ENCODE data around the gene CDCA4.

Gene CDCA4

DNA sequence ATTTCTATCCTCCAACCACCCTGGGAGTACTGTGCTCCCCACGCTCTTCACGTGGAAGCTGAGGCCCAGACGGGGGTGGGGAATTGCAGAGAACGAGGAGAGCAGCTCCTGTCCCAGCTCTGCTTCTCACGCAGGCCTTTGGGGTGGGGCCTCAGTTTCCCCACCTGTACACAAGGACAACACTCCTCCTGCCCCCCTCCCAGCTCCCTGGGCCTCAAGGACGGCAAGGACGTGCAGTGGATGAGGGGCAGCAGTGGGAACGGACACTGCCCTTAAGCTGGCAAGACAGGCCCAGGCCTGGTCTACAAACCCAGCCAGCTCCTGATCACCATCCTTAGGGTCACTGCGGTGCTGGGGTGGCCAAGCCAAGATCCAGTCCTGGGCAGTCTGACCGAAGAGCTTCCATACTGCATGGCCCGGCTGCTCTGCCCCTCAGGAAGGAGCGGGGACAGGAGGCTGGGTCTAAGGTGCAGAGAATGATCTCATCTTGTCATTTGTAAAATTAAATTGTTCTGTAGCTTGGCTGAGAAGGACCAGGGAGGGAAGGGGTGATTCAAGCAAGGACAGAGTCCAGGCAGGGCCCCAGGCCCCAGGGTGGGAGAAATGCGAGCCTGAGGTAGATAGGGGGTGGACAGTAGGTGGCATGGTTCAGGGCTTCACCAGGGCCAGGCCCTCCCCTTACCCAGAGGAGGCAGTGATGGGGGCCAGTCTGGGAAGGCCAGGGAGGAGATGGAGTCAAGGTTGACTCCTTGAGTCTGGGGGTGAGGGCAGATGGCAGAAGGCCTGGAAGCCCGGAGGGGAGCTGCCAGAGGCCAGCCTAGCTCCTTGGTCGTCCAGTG lies 36.6 kb downstream of the CDCA4 start:
- no peak for DNase-seq

DNA sequence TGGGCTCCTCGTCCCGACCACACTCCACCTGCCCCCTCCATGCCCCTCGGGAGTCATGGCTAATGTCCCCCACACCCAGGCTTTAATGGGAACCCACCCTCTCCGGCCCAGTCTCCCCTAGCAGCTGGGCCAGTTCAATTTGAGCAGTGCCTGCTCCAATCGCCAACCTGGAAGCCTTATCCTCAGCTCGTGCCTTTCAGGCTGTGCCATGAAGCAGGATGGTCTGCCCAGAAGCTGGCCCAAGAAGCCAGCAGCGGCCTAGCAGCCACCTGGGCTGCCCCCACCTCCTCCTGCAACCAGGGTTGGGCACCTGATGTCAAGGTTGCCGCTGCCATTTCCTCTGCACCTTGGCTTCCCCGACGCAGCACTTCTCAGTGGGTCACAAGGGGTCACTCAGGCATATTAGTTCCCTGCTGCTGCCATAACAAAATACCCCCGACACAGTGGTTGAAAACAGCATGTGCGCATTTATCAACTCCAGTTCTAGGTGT lies 37.6 kb downstream of the CDCA4 start:
- DNase-seq: no peak

DNA sequence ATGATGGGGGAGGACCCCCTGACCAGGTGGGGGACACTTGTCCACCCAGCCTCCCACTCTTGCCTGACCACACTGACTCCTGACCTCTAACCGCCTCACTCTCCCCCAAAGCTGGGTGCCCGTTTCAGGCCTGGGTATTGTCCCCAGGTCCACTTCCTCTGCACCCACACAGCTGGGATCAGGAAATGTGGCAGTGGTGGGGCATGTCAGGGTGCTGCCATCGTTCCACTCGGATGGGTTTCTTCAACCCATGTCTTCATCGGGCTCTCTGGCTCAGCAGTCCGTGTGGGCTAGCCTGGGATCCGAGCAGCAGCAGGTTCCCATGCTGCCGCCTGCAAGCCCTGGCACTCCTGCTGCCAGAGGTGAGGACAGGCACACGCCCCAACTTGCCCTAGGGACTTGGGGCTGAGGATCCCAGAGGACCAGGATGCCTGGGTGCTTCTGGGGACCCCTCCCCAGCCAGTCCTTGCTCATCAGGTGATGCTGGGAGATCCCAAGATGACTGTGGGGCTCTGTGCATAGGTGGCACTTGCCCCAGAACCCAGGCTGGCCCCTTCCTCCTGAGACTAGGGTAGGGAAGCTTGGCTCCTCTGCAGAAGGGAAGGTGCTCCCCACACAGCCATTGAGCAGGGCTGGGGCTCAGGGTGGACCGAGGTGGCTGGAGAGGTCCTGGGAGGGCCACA lies 38.2 kb downstream of the CDCA4 start:
- DNase-seq: no peak

DNA sequence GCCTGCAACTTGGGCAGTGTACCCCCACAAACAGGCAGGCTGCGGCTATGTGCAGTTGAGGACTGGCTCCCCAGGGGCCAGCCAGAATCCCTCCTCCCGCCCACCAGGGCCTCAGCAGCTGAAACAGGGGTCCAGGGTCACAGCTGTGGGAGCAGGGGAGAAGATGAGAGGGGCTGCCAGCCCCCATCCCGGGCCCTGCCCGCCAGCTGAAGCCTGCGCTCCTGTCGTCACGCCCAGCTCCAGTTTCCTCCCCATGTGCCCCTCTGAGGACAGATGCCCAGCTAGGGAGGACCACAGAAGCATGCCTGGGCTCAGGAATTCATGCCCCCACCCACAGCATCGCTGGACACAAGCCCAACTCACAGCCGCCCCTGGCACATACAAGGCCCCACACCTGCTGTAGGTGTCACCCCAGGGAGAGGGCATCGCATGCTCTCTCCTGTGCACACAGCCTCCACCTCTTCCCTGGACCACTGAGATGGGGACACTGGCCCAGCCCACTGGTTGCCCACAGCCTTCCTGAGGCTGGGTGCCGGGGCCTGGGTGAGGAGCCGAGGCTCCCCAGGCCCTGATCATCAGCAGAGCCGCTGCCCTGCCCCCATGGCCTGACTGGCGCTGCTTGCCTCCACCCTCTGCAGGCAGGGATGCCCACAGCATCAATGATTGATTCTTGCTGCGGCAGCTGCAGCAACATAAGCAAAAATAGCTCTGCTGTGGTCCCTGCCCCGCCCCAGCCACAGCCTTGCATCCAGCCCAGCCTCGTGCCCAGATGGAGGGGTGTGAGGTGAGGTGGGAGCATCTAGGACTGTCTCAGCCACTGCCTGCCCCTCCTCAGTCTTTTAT lies 39.0 kb downstream of the CDCA4 start:
- no peak for DNase-seq

DNA sequence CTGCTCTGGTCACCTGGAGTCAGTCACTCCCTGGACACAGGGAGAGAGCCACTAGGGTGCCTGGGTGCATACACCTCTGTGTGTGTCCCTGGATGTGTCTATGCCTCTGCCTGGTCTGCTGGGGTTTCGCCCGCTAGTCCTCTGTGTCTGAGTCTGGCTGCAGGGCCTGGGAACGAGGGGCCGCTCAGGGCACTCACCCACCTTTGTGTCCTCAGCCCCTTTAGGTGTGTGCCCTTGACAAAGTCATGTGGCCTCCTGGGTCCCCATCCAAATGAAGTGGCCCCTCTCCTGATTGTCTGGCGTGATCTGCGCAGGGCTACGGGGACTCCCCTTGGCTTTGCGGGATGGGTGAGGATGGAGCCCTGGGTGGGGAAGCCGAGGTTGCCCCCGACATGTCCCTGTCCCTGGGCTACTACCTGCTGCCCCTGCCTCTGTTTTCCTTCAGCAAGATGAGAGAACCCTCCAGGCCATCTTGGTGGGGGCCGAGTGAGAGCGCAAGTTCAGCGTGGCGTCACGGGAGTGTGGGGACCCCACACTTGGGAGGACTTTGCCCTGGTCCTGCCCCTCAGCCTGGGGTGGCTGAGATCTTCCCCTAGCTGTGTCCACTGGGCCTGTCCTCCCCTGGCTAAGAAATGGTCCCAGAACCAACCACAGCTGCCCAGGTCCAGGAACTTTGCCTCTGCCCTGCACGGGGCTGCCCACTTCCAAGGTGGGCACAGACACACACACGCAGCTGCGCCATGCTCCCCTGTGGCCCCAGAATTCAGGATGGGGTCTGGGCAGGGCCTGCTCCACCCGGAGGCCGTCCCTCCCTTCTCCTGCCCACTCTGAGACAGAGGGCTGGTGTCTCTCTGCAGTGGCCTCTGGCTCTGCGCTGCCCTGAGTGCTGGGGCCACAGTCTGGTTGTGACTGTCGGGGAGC lies 40.0 kb downstream of the CDCA4 start:
- DNase-seq: no peak

DNA sequence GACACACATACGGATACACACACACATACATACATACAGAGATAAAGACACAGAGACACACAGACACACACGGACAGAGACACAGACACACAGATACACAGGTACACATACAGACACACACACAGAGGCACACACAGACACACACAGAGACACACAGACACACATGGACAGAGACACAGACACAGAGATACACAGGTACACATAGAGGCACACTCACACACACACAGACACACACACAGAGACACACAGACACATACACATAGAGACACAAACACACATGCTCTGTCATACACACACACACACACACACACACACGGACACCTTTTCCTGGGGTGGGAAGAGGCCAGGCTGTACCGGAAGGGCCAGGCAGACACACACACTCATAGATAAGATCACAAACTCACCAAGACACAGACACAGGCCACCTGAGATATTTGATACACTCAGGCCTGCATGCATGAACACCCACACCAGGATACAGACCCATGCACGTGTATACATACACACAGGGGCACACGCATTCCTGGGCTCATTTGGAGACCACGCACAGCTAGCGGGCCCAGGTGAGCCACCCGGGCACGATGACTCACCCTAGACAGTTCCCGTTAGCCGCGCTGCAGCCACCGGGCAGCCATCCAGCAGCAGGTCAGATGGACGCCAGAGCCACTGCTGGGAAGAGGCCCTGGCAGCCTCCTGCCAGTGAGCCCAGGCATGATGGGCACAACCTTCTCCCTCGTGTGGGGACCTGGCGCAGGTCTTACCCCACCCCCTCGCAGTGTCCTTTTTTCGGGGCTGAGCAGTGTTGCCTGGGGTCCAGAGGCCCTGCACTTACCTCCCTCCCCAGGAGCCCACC lies 40.9 kb downstream of the CDCA4 start:
- DNase-seq: peak in 1 of 2 experiments; percentile 64

DNA sequence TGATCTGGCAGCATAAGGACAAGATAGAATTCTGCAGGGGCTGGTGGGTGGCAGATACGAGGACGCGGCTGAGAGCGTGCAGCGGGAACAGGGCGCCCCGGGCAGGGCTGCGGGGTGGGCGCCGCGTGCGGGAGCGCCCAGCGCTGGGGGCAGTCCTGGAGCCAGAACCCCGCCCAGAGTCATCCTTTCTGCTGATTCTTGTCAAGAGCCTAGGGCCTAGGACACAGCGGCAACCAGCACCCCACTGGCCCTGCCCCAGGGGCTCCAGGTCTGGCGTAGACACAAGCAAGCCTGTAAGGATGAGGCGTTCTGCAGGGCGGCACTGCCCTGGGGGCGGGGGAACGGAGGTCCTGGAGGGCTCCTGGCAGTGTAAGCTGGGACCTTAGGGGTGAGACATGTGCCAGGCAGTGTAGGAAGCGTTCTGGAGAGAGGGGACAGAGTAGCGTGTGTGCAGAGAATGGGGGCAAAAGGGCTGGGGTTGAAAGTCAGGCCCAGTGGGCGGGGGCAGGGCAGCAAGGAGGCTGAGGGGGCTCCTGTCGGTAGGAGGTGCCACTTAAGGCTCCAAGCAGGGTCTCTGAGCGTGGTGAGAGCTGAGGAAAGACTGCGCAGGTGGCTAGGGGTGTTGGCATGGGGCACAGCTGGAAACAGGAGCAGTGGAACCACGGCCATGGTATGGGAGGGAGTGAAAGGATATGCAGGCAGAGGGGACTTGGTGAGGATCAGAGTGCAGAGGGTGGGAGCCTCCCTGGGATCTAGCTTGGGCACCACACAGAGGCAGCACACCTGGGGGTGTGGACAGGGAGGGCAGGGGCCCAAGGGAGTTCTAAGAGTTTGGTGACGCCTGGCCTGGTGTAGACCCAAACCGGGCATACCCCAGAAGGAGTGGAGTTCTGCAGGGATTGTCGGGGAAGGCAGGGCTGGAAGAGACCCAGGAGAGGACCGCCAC lies 41.9 kb downstream of the CDCA4 start:
- DNase-seq: no peak

DNA sequence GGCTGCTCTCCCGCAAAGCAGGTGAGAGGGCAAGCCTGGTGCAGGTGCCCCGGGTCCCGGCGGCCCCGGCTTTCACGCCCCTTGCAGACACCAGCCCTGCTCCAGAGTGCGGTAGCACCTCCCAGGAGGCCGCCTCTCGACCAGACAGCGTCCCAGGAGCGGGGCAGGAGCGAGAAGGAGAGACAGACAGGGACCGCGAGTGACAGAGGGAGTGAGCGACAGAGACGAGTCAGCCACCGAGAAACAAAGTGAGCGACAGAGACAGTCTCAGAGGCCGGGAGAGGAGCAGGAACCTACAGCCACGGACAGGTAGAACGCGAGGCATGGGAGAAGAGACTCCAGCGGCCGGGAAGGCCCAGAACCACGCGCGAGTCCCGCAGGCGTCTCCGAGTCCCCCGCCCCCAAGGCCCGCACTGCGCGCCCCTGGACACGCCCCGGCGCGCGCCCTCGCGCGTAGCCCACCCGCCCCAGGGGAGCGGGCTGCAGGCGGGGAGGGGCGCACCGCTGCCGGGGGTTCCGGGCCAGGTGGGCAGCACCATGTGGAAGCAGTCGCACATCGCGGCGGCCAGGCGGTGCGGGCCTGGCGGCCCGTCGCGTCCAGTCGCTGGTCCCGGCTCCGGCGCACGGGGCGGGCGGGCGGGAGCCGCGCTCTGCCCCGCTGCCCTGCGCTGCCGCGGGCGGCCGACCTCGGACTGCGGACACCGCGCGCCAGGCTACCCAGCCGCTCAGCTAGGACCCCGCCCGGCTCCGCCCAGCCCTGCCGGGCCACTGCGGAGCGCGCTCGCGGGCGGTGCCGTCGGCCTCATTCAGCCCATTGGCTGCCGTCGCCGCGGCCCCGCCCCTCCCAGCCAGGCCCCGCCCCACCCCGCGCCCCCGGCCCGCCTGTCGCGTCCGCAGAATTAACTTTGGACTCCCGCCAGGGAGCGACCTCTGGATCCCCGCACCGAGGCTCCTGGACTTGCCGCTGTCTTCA lies 42.9 kb downstream of the CDCA4 start, which contains the start of gene AHNAK2:
Gene AHNAK2 (minus strand): TSS at position 694 of the 973 bp plus-strand sequence. CDS start 137 bp downstream, at position 557.
- DNase-seq: peak; percentile 49 to 71

DNA sequence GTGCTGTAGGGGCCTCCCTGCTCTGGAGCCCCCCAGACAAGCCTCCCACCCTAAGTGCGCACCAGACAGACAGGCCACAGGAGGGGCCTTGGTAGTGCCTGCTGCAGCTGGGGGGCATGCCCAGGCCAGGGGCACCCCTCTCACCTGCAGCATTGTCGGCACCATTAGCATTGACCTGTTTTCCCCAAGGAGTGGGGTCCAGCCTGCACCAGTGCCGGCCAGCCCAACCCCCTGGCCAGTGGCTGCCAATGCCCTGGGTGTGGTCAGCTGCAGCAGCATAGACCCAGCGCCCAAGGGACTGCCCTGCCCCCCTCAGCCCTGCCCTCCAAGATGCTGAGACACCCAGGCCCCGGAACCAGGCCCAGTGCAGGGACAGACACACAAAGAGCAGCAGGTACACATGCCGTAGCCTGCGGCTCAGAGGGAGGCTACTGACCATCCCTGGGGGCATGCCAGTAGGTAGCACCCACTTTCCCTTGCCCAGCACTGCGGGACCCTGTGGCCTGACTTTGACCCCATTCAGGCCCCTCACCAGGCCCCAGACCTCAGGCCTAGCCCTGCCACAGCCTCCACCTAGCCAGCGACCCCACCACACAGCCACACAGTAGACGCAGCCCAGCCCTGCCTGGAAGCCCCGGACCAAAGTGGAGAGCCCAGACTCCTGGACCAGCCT lies 43.7 kb downstream of the CDCA4 start:
- DNase-seq: peak in 1 of 2 experiments; percentile 16

DNA sequence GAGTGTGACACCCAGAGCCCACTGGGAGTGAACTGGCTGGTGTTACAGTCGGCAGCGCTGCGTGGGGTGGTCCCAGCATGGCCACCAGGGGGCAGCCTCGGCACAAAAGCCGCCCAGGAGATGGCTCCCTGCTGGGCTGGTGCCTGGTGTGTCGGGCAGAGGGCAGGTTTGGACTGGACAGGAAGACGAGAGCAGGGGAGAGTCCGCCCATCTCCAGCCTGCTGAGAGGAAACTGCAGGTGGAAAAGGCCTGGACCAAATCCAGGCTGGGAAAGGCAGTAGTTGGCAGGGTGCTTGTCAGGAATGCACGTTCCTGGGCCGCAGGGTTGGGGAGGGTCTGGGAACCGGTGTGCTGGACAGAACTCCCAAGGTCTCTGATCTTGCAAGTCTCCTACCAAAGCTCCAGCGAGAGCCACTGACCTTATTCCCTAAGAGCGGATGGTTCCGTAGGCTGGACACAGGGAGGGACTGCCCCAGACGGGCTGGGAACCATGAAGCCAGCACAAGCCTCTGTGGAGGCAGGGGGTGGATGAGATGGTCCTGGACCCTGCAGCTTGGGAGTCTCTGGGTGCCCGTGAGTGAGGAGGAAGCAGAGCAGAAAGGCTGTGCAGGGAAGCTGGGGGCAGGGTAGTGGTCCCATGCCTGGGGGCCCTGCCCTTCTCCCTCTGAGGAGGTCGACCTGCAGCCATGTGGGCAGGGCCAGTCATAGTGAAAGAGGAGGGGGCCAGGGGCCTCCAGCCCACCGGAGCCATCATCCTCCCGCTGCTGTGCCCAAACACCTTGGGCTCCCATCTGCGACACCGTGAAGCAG lies 44.5 kb downstream of the CDCA4 start:
- peak; percentile 71 to 80 for DNase-seq

DNA sequence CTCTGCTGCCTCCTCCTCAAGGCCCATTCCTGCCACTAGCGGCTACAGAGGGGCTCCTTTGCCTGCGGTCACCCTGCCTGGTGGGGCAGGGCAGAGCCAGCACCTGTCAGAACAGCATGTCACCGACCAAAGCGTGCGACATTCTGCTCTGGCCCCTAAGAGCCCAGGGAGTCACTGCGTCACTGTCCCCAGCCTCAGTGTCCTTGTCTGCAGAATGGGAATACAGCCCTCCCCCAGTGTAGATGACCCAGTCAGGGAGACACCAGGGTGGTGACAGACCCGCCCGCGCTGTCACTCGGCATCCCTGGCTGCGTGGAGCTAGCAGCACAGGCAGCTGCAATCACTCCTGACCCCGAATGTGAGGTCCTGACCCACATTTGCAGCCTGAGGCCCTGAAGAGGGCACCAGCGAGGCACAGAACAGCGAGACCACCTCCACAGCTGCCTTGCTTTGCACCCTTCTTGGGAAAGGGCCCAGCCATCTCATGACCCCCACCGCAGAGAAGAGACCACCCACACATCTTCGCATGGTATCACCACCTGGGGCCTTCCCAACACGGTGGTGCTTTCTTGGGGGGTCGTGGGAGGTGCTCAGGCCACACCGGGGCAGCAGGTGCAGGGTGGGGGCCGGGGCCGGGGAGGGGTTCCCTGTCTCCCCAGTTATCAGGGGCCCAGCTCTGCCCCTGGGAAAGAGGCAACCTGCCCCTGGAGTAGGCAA lies 45.2 kb downstream of the CDCA4 start:
- no peak for DNase-seq

DNA sequence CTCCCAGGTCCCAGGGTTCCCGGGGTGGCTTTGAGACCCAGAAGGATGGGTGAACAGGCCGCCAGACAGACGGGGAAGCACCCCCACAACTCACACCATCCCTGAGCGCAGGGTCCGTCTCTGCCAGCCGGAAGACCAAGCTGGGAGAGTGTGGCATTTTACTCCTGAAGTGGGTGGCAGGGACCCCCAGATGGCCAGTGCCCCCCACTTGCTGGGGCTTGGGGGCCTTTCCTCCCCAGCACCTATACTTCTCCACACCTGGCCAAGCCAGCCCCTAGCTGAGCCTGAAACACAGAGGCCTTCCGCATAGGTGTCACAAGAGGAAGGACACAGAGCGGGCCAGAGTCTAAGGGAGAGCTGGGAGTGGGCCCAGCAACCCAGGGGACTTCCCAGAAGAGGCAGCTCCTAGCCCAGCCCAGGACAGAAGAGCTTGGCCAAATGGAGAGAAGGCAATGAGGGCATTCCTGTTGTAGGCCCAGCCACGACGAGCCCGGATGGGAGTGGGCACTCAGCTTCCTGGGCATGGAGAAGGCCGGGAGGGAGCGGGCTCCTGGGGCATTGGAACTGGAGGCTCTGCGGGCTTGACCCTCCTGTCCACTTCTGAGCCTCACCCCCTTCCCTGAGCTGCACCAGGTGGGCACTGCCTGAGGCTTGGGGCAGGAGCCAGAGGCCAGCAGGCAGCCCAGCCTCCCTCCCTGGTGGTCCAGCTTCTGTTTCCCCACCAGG lies 46.1 kb downstream of the CDCA4 start:
- DNase-seq: no peak

DNA sequence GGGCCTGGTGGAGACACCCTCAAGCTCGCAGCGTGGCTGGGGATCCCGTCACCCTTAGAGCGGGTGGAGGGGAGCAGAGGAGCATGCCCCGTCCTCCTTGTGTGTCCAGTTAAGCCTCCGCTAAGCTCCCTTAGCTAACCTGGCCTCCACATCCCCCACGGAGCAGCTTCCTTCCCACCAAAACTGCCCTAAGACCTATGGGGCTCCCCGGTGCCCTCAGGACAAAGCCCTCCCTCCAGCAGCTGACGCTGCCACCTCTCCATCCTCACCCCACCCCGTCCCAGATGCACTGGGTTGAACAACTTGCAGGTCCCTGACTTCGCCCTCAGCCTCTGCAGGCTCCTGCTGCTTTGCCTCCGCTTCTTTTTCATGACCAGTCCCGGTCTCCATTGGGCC lies 46.7 kb downstream of the CDCA4 start:
- no peak for DNase-seq

DNA sequence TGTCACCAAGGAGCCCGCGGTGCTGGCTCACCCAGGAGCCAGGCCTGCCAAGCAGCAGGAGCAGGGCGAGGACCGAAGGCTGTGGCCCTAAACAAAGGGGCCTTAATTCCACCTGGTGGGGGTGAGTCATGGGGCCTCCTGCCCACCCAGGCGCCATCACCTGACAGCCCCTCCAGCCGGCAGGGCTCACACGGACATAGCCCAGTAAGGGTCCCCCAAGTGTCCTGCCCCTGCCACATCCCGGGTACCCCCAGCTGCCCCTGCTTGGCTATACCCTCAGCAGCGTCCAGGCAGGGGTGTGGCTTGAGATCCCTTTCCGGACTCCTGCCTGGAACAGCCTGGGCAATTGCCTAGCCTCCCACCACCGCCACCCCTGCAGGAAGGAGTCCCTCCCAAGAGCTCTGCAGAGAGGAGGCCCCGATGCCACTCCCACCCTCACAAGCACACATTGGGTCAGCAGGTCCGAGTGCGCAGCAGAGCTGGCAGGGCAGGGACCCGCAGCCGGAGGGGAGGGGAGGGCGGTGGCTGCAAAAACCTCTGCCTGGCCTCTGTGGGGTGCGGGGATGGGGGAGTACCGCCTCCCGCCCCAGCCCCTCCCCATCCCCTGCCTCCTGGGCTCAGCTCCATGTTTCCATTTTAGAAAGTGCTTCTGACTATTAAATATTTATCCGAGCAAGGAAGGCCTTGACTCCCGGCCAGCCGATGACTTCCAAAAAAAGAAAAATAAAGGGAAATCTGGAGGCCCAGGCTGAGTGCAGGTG lies 47.3 kb downstream of the CDCA4 start:
- peak; percentile 94 for DNase-seq

DNA sequence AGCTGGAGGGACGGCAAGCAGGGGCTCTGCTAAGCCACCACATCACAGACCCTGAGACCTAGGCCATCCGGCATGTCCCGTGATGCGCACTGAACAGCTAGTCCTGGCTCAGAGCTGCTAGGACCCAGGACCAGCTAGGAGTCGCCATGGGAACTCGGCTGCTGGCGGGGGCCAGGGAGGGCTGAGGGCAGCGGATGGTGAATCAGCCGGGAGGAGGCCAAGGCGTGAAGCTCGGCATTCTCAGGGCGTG lies 47.8 kb downstream of the CDCA4 start:
- no peak for DNase-seq
